WTC11 (cell line): Measurements from ENCODE around the gene MYORG. TPM values are rescaled to one million over a fixed set of nuclear protein-coding genes. Genes with fewer than 3 reads are reported as not detected.

ENCODE experiments used
- ARID4B ChIP-seq: sonication (generic); formaldehyde crosslinking; IDR thresholded peaks from 2 replicates; pipeline ENCODE4 v1.8.0; 2023; ENCODE audit warnings: missing genetic modification reagents, mild to moderate bottlenecking, borderline replicate concordance
- CDX4 ChIP-seq: fragments of 250-450 bp; sonication (Bioruptor Pico); IDR thresholded peaks from 2 replicates; pipeline ENCODE4 v1.9.0; 2021; ENCODE audit warnings: moderate library complexity, mild to moderate bottlenecking, inconsistent platforms, borderline replicate concordance
- E2F4 ChIP-seq: sonication (generic); formaldehyde crosslinking; IDR thresholded peaks from 2 replicates; pipeline ENCODE4 v1.8.1; 2022; ENCODE audit warnings: low read depth, mild to moderate bottlenecking, moderate library complexity, missing genetic modification reagents, borderline replicate concordance
- E2F5 ChIP-seq: sonication (generic); formaldehyde crosslinking; IDR thresholded peaks from 2 replicates; pipeline ENCODE4 v1.8.1; 2022; ENCODE audit warnings: mild to moderate bottlenecking, moderate library complexity, missing genetic modification reagents
- FOXK1 ChIP-seq: sonication (generic); formaldehyde crosslinking; IDR thresholded peaks from 2 replicates; pipeline ENCODE4 v1.8.0; 2022; ENCODE audit warnings: mild to moderate bottlenecking, moderate library complexity, missing genetic modification reagents
- FOXP1 ChIP-seq: sonication (generic); formaldehyde crosslinking; IDR thresholded peaks from 2 replicates; pipeline ENCODE4 v1.8.0; 2022; ENCODE audit warnings: missing genetic modification reagents, mild to moderate bottlenecking, moderate library complexity, borderline replicate concordance
- GRHL2 ChIP-seq: fragments of 250-450 bp; sonication (Bioruptor Pico); IDR thresholded peaks from 2 replicates; pipeline ENCODE4 v1.8.0; 2022; ENCODE audit warnings: mild to moderate bottlenecking, moderate library complexity; ENCODE audit not compliant: insufficient replicate concordance, severe bottlenecking
- KAT7 ChIP-seq: sonication (generic); formaldehyde crosslinking; IDR thresholded peaks from 2 replicates; pipeline ENCODE4 v1.8.1; 2023; ENCODE audit warnings: missing genetic modification reagents, mild to moderate bottlenecking, borderline replicate concordance
- TEAD1 ChIP-seq: sonication (generic); formaldehyde crosslinking; IDR thresholded peaks from 2 replicates; pipeline ENCODE4 v1.8.0; 2022; ENCODE audit warnings: mild to moderate bottlenecking, missing genetic modification reagents
- ZNF138 ChIP-seq: sonication (generic); formaldehyde crosslinking; conservative IDR thresholded peaks from 2 replicates; pipeline ENCODE4 v1.8.1; 2022; ENCODE audit warnings: mild to moderate bottlenecking, moderate library complexity, missing genetic modification reagents
- ZNF232 ChIP-seq: sonication (generic); formaldehyde crosslinking; IDR thresholded peaks from 2 replicates; pipeline ENCODE4 v1.8.0; 2022; ENCODE audit warnings: mild to moderate bottlenecking, missing genetic modification reagents
- ZNF396 ChIP-seq: fragments of 250-450 bp; sonication (Bioruptor Pico); IDR thresholded peaks from 2 replicates; pipeline ENCODE4 v1.8.0; 2021; ENCODE audit warnings: mild to moderate bottlenecking, moderate library complexity, borderline replicate concordance
- total RNA-seq: library from RNA; stranded (reverse); gene quantifications from 3 replicates; pipeline ENCODE4 v1.2.3, GENCODE V29; 2021
- TF ChIP-seq, protein P1 (sequence below): sonication (generic); formaldehyde crosslinking; IDR thresholded peaks from 2 replicates; pipeline ENCODE4 v1.8.0; 2022; ENCODE audit warnings: mild to moderate bottlenecking, missing genetic modification reagents
- TF ChIP-seq, protein P2 (sequence below): sonication (generic); formaldehyde crosslinking; IDR thresholded peaks from 2 replicates; pipeline ENCODE4 v1.8.0; 2023; ENCODE audit warnings: mild to moderate bottlenecking, missing genetic modification reagents
- TF ChIP-seq, protein P3 (sequence below): sonication (generic); formaldehyde crosslinking; IDR thresholded peaks from 2 replicates; pipeline ENCODE4 v1.8.1; 2023; ENCODE audit warnings: mild to moderate bottlenecking, missing genetic modification reagents
- TF ChIP-seq, protein P4 (sequence below): sonication (generic); formaldehyde crosslinking; IDR thresholded peaks from 2 replicates; pipeline ENCODE4 v1.8.1; 2023; ENCODE audit warnings: mild to moderate bottlenecking, missing genetic modification reagents
- TF ChIP-seq, protein P5 (sequence below): sonication (generic); formaldehyde crosslinking; IDR thresholded peaks from 2 replicates; pipeline ENCODE4 v1.8.0; 2022; ENCODE audit warnings: mild to moderate bottlenecking, missing genetic modification reagents
- TF ChIP-seq, protein P6 (sequence below): sonication (generic); formaldehyde crosslinking; IDR thresholded peaks from 2 replicates; pipeline ENCODE4 v1.8.0; 2022; ENCODE audit warnings: mild to moderate bottlenecking, missing genetic modification reagents

Gene MYORG
- total RNA-seq, 1 experiment from 2014 or later = 18.9 TPM

DNA sequence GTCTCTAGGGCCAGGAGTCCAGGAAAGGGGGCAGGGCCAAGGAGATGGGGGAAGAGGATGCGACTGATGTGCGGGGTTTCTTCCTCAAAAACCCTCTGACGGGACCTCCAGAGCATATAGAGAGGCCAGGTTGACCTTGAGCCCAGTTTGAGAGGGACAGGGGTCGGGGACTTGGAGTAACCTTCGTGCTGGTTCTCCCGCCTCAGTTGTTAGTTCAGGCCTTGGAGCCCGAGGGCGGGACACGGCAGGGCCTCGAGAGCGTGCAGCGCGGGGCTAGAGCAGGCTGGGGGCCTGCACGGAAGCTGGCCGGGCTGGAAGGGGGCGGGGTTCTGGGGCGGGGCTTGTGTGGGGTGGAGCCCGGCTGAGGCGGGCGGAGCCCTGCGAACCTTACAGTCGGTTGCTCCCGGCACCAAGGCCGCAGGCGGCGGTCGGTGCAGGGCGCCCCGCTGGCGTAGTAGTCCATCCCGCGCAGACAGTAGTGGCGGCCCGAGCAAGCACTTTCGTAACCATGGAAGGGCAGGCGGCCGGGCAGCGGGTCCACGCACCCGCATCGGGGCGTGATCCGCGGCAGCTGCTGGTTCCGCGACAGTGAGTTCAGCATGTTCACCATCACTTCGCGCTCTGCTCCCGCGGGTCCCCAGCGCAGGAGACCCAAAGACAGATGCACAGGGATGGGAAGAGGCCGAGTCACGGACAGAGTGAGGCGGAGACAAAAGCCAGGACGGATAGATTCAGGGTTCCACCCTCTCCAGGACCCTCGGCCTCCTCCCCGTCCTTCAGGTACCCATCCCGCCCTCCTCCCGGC, 4.0 kb upstream of the MYORG start (continued):
- TF ChIP-seq, protein P1, sequence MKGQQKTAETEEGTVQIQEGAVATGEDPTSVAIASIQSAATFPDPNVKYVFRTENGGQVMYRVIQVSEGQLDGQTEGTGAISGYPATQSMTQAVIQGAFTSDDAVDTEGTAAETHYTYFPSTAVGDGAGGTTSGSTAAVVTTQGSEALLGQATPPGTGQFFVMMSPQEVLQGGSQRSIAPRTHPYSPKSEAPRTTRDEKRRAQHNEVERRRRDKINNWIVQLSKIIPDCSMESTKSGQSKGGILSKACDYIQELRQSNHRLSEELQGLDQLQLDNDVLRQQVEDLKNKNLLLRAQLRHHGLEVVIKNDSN (CRISPR knock-in tag) = no peak; the same call in 1 of the 2 replicates
- TF ChIP-seq KAT7 (peak; percentile 86; the same call in 1 of the 2 replicates), GRHL2 (no peak), TEAD1 (CRISPR knock-in tag) (peak; percentile 11; the same call in 1 of the 2 replicates), ZNF396 (no peak), ARID4B (peak; percentile 84), ZNF138 (CRISPR knock-in tag) (0 out of 2 replicates have a peak, but pooled peaks have one; percentile 8), CDX4 (no peak), ZNF232 (peak; percentile 87), FOXK1 (CRISPR knock-in tag) (peak; percentile 53; the same call in 1 of the 2 replicates), FOXP1 (CRISPR knock-in tag) (peak; percentile 75), E2F4 (no peak), E2F5 (CRISPR knock-in tag) (0 out of 2 replicates have a peak, but pooled peaks have one; percentile 37)
- TF ChIP-seq, protein P2, sequence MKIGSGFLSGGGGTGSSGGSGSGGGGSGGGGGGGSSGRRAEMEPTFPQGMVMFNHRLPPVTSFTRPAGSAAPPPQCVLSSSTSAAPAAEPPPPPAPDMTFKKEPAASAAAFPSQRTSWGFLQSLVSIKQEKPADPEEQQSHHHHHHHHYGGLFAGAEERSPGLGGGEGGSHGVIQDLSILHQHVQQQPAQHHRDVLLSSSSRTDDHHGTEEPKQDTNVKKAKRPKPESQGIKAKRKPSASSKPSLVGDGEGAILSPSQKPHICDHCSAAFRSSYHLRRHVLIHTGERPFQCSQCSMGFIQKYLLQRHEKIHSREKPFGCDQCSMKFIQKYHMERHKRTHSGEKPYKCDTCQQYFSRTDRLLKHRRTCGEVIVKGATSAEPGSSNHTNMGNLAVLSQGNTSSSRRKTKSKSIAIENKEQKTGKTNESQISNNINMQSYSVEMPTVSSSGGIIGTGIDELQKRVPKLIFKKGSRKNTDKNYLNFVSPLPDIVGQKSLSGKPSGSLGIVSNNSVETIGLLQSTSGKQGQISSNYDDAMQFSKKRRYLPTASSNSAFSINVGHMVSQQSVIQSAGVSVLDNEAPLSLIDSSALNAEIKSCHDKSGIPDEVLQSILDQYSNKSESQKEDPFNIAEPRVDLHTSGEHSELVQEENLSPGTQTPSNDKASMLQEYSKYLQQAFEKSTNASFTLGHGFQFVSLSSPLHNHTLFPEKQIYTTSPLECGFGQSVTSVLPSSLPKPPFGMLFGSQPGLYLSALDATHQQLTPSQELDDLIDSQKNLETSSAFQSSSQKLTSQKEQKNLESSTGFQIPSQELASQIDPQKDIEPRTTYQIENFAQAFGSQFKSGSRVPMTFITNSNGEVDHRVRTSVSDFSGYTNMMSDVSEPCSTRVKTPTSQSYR (CRISPR knock-in tag) = 0 out of 2 replicates have a peak, but pooled peaks have one; percentile 25
- TF ChIP-seq, protein P3, sequence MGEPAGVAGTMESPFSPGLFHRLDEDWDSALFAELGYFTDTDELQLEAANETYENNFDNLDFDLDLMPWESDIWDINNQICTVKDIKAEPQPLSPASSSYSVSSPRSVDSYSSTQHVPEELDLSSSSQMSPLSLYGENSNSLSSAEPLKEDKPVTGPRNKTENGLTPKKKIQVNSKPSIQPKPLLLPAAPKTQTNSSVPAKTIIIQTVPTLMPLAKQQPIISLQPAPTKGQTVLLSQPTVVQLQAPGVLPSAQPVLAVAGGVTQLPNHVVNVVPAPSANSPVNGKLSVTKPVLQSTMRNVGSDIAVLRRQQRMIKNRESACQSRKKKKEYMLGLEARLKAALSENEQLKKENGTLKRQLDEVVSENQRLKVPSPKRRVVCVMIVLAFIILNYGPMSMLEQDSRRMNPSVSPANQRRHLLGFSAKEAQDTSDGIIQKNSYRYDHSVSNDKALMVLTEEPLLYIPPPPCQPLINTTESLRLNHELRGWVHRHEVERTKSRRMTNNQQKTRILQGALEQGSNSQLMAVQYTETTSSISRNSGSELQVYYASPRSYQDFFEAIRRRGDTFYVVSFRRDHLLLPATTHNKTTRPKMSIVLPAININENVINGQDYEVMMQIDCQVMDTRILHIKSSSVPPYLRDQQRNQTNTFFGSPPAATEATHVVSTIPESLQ = no peak
- TF ChIP-seq, protein P4, sequence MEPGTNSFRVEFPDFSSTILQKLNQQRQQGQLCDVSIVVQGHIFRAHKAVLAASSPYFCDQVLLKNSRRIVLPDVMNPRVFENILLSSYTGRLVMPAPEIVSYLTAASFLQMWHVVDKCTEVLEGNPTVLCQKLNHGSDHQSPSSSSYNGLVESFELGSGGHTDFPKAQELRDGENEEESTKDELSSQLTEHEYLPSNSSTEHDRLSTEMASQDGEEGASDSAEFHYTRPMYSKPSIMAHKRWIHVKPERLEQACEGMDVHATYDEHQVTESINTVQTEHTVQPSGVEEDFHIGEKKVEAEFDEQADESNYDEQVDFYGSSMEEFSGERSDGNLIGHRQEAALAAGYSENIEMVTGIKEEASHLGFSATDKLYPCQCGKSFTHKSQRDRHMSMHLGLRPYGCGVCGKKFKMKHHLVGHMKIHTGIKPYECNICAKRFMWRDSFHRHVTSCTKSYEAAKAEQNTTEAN (CRISPR knock-in tag) = peak; percentile 59; the same call in 1 of the 2 replicates
- TF ChIP-seq, protein P5, sequence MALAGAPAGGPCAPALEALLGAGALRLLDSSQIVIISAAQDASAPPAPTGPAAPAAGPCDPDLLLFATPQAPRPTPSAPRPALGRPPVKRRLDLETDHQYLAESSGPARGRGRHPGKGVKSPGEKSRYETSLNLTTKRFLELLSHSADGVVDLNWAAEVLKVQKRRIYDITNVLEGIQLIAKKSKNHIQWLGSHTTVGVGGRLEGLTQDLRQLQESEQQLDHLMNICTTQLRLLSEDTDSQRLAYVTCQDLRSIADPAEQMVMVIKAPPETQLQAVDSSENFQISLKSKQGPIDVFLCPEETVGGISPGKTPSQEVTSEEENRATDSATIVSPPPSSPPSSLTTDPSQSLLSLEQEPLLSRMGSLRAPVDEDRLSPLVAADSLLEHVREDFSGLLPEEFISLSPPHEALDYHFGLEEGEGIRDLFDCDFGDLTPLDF = 0 out of 2 replicates have a peak, but pooled peaks have one; percentile 6
- TF ChIP-seq, protein P6, sequence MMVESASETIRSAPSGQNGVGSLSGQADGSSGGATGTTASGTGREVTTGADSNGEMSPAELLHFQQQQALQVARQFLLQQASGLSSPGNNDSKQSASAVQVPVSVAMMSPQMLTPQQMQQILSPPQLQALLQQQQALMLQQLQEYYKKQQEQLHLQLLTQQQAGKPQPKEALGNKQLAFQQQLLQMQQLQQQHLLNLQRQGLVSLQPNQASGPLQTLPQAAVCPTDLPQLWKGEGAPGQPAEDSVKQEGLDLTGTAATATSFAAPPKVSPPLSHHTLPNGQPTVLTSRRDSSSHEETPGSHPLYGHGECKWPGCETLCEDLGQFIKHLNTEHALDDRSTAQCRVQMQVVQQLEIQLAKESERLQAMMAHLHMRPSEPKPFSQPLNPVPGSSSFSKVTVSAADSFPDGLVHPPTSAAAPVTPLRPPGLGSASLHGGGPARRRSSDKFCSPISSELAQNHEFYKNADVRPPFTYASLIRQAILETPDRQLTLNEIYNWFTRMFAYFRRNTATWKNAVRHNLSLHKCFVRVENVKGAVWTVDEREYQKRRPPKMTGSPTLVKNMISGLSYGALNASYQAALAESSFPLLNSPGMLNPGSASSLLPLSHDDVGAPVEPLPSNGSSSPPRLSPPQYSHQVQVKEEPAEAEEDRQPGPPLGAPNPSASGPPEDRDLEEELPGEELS (CRISPR knock-in tag) = peak; percentile 49; the same call in 1 of the 2 replicates
